CD4-positive, alpha-beta T cell treated with Interleukin-15 for 1 hour (primary cell): ENCODE results near the gene PPP1R18.
A peak's percentile ranks its signal among the peaks of the same experiment; 100 is the strongest.
"Not testable (repeated sequence)": the region's sequence is repeated elsewhere in the genome, so short reads cannot be mapped to it uniquely, and the experiment has no call there.

Experiments
- DNase-seq: peaks from one replicate; pipeline ENCODE4 v3.0.0-alpha.2; 2020

PPP1R18 gene

DNA sequence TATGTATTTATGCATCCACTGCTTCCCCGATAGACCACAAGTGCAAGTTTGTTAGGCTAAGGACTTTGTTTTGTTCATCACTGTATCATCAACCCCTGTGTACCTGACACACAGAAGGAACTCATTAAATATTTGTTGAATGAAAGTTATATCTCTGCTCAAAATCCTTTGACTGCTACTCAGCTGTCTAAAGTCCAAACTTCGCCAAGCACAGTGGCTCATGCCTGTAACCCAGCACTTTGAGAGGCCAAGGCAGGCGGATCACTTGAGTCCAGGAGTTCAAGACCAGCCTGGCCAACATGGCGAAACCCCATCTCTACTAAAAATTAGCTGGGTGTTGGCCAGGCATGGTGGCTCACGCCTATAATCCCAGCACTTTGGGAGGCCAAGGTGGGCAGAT lies 28.5 kb downstream of the PPP1R18 start:
- not testable (repeated sequence) for DNase-seq

DNA sequence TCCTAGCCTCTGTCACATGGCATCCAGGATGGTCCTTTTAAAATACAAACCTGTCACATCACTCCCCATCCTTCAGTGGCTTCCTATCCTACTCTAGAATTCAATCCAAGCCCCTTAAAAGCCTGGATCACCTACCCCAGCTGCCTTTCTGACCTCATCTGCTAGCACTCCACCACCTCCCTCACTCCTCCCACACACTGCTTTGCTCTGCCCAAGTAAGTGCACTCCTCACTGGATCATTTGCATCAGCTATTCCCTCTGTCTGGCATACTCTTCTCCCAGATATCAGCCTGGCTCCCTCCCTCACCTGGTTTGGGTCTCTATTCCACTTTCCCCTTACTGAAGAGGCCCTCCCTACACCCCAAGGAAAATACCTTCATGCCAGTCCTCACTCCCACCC lies 29.0 kb downstream of the PPP1R18 start:
- DNase-seq, result no peak

DNA sequence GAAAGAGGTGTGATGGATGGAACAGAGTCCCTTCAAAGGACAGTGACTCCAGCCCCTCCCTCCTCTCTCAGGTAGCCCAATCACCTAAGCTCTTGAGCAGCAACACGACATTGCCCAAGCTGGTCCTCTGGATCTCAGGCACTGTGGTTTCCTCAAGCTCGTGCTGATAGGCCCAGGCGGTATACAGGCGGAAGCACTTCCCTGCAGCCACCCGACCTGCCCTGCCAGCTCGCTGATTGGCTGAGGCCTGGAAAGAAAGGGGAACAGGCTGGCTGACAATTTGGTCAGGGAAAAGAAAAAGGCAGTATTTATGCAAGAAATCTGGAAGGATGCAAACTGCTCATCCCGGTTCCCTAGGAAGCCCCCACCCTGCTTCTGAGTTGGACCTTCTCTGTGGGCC lies 29.9 kb downstream of the PPP1R18 start:
- peak; percentile 50 for DNase-seq

DNA sequence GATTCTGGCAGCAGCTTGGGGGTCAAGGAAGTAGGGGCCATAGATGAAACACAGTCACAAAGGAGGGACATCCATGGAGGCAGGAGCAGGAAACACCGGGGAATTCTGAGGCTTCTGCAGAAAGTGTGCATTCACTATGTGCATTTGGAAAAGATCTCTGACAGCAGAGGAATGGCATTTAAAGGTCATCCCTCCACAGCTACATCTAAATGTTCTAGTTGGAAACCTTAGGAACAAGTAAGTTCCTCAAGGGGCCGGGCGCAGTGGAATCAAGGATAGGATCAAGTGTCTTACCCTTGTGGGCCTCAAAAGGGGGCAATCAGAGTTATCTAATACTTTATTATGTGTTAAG lies 30.7 kb downstream of the PPP1R18 start:
- no peak for DNase-seq

DNA sequence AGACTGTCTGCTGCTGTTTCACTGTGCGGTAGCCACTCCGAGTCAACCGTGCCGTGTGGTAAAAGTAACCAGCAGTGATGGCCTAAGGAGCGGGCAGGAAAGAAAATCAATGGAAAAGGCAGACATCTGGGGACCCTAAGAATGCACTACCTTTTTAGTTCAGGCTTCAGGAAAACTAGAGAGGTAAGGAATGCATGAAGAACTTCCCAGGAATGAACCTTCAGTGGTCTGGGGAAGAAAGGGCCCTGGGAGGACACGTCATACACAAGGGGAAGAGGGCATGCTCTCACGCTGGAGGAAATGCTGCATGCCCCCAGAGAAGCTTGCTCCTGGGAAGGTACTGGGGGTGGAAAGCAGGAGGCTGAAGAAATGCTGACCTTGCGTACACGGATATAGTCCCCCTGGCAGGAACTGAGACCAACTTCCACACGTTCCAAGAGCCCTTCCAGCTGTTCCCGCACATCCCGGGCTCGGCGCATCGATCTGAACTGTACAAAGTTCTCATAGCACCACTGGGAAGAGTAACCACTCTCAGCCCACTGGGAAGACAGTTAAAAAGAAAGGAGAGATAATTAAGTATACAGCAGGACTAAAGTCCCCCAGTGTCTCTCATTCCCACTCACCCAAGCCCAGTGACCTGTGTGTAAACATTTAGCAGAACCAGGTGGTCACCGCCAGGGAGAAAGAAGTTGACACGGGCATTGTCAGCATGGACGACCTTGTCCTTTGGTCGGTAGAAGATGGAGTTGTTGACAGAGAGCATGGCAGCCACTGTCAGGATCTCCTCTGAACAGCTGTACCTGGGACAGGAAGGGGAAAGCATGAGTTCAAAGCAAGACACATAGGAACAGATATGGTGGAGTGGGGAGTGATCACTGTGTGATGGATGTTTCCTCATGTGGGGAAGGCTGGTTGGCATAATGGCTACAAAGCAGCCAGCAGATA lies 31.4 kb downstream of the PPP1R18 start:
- no peak for DNase-seq

DNA sequence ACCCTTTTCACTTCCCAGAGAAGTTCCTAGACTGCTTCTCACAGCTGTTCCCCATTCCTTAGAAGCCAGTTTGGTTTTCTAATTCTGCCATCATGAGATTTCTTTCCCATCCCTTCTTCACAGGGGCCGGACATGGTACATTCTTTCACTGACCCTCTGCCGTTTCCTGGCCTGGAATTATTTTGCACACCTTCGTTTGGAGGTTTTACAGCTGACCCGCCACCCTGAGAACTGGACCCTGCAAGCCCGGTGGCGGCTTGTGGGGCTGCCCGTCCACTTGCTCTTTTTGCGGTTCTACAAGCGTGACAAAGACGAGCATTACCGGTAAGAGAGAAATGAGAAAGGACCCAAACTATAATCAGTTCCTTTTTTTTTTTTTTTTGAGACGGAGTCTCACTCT lies 35.3 kb downstream of the PPP1R18 start:
- no peak for DNase-seq

DNA sequence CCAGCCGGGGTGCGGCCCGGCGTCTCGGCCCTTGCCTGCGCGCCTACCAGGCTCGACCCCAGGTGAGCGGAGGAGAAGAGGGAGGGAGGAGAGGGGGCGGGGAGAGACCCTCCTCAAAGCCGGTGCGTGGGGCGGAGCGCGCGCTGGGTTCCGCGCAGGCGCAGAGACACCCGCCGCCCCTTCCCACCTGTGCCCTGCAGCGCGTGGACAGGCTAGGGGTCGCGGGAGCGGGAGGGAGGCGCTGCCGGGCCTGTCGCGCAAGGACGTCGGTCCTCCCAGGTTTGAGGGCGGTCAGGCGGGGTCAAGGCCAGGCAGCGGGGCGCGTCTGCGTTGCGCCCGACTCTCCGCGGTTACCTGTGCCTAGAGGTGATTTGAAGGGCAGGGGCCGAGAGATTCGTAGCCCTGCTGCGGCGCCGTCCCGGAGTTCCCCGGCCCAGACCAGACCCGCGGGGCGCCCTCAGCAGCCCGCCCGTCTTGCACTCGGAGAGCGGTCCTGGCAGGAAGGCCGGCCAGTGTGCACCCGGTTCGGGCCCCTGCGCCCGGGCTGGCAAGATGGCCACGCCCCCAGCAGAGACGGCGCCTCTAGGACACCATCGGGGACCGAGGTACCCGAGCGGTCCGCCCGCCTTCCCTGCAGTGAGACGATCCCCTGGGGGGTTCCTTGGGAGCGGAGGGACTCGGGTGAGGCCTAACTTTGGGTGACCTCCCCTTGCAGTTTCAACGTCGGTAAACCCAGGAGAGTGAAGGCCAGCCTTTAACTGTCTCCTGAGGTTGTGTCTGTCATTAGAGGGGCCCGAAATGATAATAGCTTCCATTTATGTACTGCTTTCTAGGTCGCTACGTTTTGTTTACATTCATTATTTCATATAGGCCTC lies 39.0 kb downstream of the PPP1R18 start:
- peak; percentile 74 for DNase-seq

DNA sequence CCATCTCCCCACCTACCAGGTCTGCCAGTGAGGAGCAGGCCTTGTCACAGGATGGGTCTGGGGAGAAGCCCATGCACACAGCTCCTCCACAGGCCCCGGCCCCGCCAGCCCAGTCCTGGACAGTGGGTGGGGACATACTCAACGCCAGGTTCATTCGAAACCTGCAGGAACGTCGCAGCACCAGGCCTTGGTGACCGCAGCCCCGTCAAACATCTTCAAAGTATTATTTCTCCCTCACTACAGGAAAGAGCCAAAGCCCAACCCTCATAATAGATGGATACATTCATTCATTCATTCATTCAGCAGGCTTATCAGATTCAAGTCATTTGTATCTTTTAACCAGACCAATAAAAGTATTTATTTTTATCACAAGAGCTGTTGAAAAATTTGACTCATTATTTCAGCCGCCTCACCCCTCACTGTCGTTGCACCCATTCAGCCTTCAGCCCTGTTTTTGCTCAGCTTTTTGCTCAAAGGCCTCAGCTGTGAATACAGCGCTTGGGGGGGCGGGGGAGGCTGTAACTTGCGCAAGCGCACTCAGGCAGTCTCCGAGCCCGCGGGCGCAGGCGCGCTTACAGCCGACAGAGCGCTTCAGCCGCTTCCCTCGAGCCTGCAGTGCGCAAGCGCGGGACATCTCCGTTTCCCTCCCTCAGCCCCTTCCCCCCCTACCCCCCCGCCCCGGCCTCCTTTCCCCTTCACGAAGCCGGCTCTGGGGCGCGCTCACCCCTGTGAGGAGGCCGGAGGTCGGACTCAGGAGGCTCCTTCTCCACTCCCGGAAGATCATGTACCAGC lies 39.8 kb downstream of the PPP1R18 start, which contains the start of gene C6orf136:
C6orf136 (plus strand) TSS at position 684 of the 792 bp plus-strand sequence; CDS start at position 783, 99 bp downstream.
- DNase-seq, result peak; percentile 97

DNA sequence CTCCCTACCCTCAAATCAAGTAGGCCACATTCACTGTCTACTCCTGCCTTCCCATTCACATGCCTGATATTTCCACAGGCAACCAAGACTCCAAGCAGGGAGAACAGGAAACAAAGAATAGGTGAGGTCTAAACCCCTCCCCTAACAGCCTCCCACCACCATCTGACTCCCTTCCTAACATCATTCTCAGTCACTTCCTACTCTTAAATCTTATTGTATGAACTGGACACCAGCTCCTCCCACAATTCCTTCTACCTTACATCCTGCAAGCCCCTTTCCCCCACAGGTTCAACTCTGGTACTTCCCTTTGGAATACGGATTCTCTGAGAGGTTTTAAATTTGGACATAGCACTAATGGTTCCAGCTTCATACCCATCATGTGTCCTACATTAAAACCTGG lies 40.5 kb downstream of the PPP1R18 start:
- no peak for DNase-seq

DNA sequence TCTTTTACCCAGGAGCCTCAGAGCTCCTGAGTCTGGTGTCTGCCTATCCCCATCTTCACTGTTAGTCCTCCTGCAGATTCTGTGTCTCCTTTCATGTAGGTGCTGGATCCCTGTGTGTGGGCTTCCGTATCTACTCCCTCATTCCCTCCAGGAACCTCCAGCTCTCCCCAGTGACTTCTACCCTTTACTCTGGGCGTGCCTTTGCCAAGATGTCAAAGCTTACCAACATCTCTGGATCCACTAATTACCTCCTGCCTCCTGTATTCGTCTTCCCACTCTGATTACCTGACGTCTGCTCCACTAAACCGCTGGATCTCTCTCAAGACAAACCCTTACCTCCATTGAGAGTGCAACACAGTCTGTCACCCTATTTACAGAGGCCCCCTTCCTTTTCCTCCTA lies 41.7 kb downstream of the PPP1R18 start:
- no peak for DNase-seq

DNA sequence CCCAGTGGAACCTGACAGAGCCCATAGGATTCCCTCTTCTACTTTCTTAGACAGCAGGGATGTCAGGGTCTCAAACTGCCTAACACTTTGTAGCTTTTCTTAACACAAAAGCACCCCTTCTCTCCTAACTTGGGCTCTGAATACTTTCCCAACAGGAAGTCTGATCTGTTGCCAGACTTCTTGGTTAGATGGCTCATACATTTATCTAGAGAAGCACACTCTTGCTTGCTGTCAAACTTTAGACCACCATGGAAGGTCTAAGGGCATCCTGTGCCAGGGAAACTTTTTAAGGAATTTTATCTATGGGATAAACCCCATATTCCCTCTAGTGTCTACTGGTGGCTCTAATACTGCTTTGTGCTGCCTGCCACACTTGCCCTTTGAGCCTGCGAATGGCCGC lies 42.8 kb downstream of the PPP1R18 start:
- no peak for DNase-seq

DNA sequence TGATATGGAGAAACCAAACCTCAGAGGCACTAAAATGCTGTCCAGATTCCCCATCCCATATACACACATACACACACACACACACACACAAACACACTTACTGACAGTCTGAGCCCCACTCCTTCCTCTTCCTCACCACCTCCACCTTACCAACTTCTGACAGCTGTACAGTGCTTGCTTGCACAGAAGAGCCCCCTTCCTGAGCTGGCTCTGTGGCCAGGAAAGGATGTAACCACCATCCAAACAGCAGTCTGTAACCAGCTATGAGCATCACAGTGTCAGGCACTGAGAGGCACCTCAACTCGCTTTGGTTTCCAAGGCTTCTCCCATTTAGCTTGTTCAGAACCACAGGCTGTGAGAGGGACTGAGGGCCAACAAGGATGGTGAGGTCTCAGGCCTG lies 45.4 kb downstream of the PPP1R18 start:
- DNase-seq, result no peak

DNA sequence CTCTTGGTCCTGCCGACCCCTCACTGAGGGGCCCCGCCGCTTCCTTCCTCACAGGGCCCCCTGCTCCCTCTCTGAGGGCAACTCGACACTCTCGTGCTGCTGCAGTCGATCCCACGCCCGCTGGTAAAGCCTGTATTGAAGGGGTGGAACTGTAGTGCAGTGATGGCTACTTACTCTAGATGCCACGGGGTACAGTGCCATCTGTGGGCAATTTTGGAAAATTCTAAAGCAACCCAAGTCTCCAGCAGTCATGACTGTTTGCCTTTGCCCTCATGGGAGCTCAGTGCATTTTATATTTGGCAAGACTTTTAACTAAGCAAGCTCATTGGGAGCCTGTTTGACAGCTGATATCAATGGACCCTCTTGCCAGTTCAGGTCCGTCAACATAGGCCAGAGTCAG lies 46.0 kb downstream of the PPP1R18 start:
- DNase-seq, result no peak

DNA sequence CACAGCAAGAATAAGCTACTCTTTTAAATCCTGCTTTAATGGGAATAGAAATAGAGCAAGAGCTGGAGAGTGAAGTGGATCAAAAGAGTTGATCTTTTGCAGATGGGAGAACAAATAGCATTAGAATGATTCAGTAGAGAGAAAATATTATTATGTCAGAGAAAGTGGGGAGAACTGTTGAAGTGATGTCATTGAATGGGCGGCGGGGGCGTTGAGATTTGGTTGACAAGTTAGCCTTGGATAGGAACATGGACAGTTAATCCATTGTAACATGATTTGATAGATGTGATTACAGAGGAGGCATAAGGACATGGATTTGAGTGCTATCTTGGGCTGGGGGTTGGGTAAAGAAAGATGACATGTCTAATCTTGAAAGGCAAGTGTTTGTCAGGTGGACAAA lies 50.6 kb downstream of the PPP1R18 start:
- no peak for DNase-seq

DNA sequence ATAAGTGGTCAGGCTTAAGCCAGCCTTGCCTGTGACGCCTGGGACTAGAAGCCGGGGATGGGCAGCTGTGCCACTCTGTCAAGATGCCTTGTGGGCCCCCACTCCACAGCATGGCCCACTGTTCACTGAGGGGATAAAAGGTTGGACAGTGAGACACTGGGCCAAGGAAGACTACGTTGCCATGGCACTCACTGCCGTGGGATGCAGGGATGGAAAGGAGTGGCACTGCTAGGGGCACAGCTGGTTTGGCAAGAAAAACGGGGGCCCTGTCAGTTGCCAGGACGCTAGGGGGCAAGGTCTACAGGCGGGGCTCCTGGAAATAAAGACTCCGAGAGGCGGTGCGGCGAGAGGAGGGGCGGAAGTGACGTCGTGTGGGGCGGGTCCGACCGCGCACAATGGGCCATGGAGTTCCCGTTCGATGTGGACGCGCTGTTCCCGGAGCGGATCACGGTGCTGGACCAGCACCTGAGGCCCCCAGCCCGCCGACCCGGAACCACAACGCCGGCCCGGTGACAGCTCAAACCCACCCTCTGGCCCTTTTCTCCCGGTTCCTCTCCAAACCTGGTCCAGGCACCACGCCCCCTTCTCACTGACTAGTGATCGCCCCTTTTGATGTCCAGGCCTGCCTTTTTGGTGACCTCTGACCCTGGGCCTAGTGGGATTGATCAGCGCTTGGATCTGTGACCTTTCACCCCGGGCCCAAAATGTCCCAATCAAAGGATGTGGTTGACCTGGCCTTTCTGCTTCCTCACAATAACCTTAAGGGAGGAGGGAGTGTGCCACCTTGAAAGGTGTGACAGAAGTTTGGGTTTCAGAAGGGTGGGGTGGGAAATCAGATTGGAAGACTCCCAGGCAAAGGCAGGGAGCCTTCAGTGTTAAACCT lies 59.7 kb downstream of the PPP1R18 start, which contains the start of gene ATAT1:
ATAT1 (plus strand) TSS at position 391 of the 883 bp plus-strand sequence.
- peak; percentile 89 for DNase-seq
